ENCODE results near the gene FAM200C.

GRCh38 chr5:160445751-160446150 is 45.9 kb upstream of the FAM200C start:
- no peak for TF ChIP-seq CTCF (IDR thresholded peaks at IDR 0.05; ENCODE audit: insufficient read depth, low read length)
- no peak for TF ChIP-seq POLR2AphosphoS5 (IDR thresholded peaks at IDR 0.05; ENCODE audit: low read depth)
- TF ChIP-seq, protein P1, sequence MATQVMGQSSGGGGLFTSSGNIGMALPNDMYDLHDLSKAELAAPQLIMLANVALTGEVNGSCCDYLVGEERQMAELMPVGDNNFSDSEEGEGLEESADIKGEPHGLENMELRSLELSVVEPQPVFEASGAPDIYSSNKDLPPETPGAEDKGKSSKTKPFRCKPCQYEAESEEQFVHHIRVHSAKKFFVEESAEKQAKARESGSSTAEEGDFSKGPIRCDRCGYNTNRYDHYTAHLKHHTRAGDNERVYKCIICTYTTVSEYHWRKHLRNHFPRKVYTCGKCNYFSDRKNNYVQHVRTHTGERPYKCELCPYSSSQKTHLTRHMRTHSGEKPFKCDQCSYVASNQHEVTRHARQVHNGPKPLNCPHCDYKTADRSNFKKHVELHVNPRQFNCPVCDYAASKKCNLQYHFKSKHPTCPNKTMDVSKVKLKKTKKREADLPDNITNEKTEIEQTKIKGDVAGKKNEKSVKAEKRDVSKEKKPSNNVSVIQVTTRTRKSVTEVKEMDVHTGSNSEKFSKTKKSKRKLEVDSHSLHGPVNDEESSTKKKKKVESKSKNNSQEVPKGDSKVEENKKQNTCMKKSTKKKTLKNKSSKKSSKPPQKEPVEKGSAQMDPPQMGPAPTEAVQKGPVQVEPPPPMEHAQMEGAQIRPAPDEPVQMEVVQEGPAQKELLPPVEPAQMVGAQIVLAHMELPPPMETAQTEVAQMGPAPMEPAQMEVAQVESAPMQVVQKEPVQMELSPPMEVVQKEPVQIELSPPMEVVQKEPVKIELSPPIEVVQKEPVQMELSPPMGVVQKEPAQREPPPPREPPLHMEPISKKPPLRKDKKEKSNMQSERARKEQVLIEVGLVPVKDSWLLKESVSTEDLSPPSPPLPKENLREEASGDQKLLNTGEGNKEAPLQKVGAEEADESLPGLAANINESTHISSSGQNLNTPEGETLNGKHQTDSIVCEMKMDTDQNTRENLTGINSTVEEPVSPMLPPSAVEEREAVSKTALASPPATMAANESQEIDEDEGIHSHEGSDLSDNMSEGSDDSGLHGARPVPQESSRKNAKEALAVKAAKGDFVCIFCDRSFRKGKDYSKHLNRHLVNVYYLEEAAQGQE (IDR thresholded peaks at IDR 0.05; ENCODE audit: insufficient replicate concordance, low read depth): no peak
- TF ChIP-seq GABPA (IDR thresholded peaks at IDR 0.05; ENCODE audit: low read depth): no peak
